Pancreas (tissue), 10 donors: ENCODE results near the gene MMS22L. TPM values are rescaled to one million over a fixed set of nuclear protein-coding genes. Genes with fewer than 3 reads are reported as not detected.

ENCODE experiments used
- ATAC-seq, 4 donors: fragments of 200-7000 bp; cut with Tn5 transposase; one replicate each; pipeline versions ENCODE4 v1.8.0 to v1.9.1; 2020; ENCODE audit warnings: mild to moderate bottlenecking in 4 of 4, moderate library complexity in 4 of 4
- DNase-seq, 6 donors: peaks; one replicate each; pipeline ENCODE4 v3.0.0-alpha.2; 2020
- FAIRE-seq: peaks from 2 replicates; lab custom pipeline; 2012; peaks lifted over from hg19 to GRCh38; lab: Jason Lieb, UNC
- H3K27ac ChIP-seq, 4 donors: fragments of 200-600 bp; sonication (generic); 1 replicate in 3 of 4; 2 replicates in 1 of 4; pipeline versions ENCODE4 v1.5.0 to v1.8.0; 2020
- H3K27me3 ChIP-seq, 4 donors: fragments of 200-600 bp; one replicate each; pipeline ENCODE4 v1.8.0; 2021
- H3K36me3 ChIP-seq, 3 donors: fragments of 200-600 bp; sonication (generic) in 1 of 3; one replicate each; pipeline versions ENCODE4 v1.5.0 to v1.8.0; 2020 to 2021
- H3K4me1 ChIP-seq, 3 donors: fragments of 200-600 bp; one replicate each; pipeline ENCODE4 v1.8.0; 2021
- H3K4me3 ChIP-seq, 4 donors: fragments of 200-600 bp; sonication (generic) in 2 of 4; one replicate each; pipeline versions ENCODE4 v1.5.0 to v1.8.0; 2020 to 2021
- H3K9me3 ChIP-seq, 4 donors: fragments of 200-600 bp; one replicate each; pipeline ENCODE4 v1.8.0; 2021
- WGBS, 2 donors: extraction: QIAGEN DNeasy Blood & Tissue Kit; methylation state at CpG; one replicate each; pipeline ENCODE4 v1.1.7; 2013; 5-methylcytosine and 5-hydroxymethylcytosine counted together
- intact Hi-C, 3 donors: fragments of 100-400 bp; cut with DNase I; formaldehyde crosslinking; loops; one replicate each; pipeline versions ENCODE4 v1.11.1 to v1.14.2; 2022
- polyA plus RNA-seq, 2 donors: library from polyadenylated mRNA; stranded (reverse); fragments of 200-250 nt; gene quantifications; one replicate each; pipeline ENCODE4 v1.2.3, GENCODE V29; 2013
- total RNA-seq, 6 donors: library from RNA; stranded (reverse); fragmentation: NEBNext Ultra II Directional in 4 of 6; extraction: Animal tissue kit (Norgen Biotek cat#: 25700) in 4 of 6; gene quantifications; one replicate each; pipeline versions ENCODE4 v1.2.1 to v1.2.4, GENCODE V29; 2021 to 2023
- TF ChIP-seq, protein P1 (sequence below), 4 donors: fragments of 200-600 bp; sonication (generic) in 3 of 4; IDR thresholded peaks; one replicate each; pipeline versions ENCODE4 v1.5.0 to v1.8.0; 2021; ENCODE audit warnings: antibody characterized with exemption in 4 of 4
- donor health status: healthy with polysubstance abuse.
- donor health status: DM: no; HTN: no; CAD: no; lungs with moderate emphysema.
- donor health status: DM: no; HTN: no; CAD: no.
- donor health status: control.
- donor health status: control.
- donor health status: Bipolar disorder and iron deficiency.
- donor health status: DM: yes; HTN: yes; CAD: no.
- donor health status: DM: no; HTN: no; CAD: no.
- donor health status: DM: no; HTN: no; CAD: no.
- donor health status: DM: yes; HTN: yes; CAD: no.

Gene MMS22L
- total and polyA plus RNA-seq, 8 donors: 0.84 to 5.0 (median 2.9) TPM

DNA sequence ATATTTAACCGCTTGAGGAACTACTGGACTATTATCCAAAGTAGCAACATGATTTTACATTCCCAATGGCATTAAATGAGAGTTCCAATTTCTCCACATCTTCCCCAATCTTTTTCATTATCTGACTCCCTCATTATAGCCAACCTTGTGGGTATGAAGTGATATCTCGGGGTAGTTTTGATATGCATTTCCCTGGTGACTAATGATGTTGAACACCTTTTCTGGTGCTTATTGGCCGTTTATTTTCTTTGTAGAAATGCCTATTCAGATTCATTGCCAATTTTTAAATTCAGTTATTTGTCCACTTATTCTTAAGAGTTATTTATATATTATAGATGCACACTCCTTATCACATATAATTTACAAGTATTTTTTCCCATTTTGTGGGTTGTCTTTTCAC is 129.0 kb downstream of the MMS22L start:
- H3K27ac ChIP-seq: no peak overlapping the region
- no peaks in the 10 kb centered on the region for H3K4me1 ChIP-seq
- ATAC-seq (no peak), DNase-seq (no peak), FAIRE-seq (no peak)
- TF ChIP-seq, protein P1, sequence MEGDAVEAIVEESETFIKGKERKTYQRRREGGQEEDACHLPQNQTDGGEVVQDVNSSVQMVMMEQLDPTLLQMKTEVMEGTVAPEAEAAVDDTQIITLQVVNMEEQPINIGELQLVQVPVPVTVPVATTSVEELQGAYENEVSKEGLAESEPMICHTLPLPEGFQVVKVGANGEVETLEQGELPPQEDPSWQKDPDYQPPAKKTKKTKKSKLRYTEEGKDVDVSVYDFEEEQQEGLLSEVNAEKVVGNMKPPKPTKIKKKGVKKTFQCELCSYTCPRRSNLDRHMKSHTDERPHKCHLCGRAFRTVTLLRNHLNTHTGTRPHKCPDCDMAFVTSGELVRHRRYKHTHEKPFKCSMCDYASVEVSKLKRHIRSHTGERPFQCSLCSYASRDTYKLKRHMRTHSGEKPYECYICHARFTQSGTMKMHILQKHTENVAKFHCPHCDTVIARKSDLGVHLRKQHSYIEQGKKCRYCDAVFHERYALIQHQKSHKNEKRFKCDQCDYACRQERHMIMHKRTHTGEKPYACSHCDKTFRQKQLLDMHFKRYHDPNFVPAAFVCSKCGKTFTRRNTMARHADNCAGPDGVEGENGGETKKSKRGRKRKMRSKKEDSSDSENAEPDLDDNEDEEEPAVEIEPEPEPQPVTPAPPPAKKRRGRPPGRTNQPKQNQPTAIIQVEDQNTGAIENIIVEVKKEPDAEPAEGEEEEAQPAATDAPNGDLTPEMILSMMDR (IDR thresholded peaks at IDR 0.05): no peak
- 88% methylated on average over 3 of the region's 3 CpGs for WGBS, 2 donors
- intact Hi-C loops: no loop called here
- no peaks in the 10 kb centered on the region for H3K36me3 ChIP-seq
- H3K4me3 ChIP-seq: no peak overlapping the region
- H3K27me3 ChIP-seq: no peaks in the 10 kb centered on the region
- H3K9me3 ChIP-seq: no peaks in the 10 kb centered on the region

DNA sequence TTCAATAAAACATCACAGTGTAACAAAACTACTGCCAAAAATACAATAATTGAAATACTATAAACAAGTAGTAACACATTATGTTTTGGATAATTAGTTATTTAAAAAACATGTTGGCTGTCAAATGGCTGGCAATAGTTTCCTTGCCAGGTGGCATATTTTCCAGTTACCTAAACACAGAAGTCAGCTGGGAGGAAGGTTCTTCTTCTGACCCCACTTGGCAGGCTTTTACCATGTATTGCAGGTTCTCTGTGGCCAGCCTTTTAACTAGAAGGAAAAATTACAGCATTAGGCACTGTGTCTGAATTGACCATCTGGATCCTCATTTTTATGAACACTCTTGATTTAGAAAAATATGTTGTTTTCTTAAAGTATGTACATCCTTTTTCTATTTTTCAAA is 131.4 kb downstream of the MMS22L start:
- FAIRE-seq: no peak
- Histone ChIP-seq H3K4me3 (no peak overlapping the region), H3K27me3 (no peaks in the 10 kb centered on the region), H3K9me3 (no peaks in the 10 kb centered on the region), H3K27ac (no peak overlapping the region), H3K36me3 (no peaks in the 10 kb centered on the region), H3K4me1 (no peaks in the 10 kb centered on the region)
- no peak for ATAC-seq
- DNase-seq: no peak
- intact Hi-C loops: no loop called here
- TF ChIP-seq, protein P1 (IDR thresholded peaks at IDR 0.05): no peak

DNA sequence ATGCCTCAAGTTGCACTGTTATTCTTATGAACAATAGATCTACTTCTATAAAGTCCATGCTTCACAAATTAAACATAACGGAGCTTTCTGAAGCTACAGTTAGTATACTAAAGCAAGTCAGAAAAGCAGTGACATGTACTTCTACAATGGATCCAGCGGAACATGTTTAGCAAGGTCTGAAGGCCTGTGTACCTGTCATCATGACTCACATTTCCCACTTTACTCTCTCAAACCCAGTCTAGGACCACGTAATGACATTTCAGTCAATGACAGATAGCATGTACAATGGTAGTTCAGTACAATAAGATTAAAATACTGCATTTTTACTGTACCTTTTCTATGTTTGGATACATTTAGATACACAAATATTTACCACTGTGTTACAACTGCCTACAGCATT is 132.1 kb downstream of the MMS22L start:
- FAIRE-seq (no peak), ATAC-seq (no peak), DNase-seq (no peak)
- H3K27ac ChIP-seq: no peak overlapping the region
- H3K9me3 ChIP-seq: no peaks in the 10 kb centered on the region
- 94 to 98% methylated on average over 3 of the region's 3 CpGs for WGBS, 2 donors
- no peaks in the 10 kb centered on the region for H3K4me1 ChIP-seq
- TF ChIP-seq, protein P1 (IDR thresholded peaks at IDR 0.05): no peak
- no peaks in the 10 kb centered on the region for H3K36me3 ChIP-seq
- no peaks in the 10 kb centered on the region for H3K27me3 ChIP-seq
- no peak overlapping the region for H3K4me3 ChIP-seq
- intact Hi-C loops: no loop called here

DNA sequence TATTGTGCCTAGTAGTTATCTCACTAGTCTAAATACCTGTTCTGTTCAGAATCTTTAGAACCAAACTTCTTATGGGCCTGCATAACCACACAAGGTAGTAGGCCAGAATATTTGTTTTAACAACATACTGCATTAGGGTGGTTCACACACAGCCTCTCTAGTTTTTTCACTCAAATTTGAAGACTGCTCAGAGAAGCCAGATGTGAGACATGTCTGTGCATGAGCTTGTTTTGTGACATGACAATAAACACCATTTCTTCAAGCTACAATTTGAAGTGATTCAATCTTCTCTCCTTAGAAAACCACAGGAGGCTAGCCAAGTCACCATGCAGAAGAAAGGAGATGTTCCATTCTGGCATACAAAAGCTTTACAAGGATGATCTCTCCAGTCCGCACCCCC is 135.6 kb downstream of the MMS22L start:
- FAIRE-seq: no peak
- WGBS, 2 donors: 93 to 94% methylated on average over 1 of the region's 1 CpG
- no peaks in the 10 kb centered on the region for H3K9me3 ChIP-seq
- no peaks in the 10 kb centered on the region for H3K36me3 ChIP-seq
- no peaks in the 10 kb centered on the region for H3K27me3 ChIP-seq
- TF ChIP-seq, protein P1 (IDR thresholded peaks at IDR 0.05): no peak
- H3K27ac ChIP-seq: no peak overlapping the region
- no peak overlapping the region for H3K4me3 ChIP-seq
- no peak for ATAC-seq
- DNase-seq: no peak
- intact Hi-C loops: no loop called here
- no peaks in the 10 kb centered on the region for H3K4me1 ChIP-seq

DNA sequence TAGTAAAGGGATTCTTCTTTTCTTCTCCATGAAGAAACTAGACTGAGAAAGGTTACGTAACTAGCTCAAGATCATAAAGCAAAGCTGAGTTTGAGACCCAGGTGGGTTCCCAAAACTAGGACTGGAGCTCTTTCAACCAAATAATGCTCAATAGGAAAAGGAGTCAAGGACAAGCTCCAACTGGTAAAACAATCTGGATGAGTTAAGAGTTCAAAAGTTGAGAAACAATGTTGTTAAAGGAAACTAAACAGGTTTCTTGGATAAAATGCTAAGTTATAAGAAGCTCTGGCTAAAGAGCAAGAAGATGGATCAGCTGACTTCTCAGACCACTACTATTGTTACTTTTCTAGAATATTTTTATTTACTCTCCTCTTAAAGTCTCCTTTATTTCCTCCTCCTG is 137.3 kb downstream of the MMS22L start:
- Histone ChIP-seq H3K27me3 (no peaks in the 10 kb centered on the region), H3K9me3 (no peaks in the 10 kb centered on the region), H3K4me1 (no peaks in the 10 kb centered on the region), H3K36me3 (no peaks in the 10 kb centered on the region), H3K4me3 (no peak overlapping the region), H3K27ac (no peak overlapping the region)
- FAIRE-seq (no peak), DNase-seq (no peak), ATAC-seq (no peak)
- WGBS, 2 donors: 96 to 97% methylated on average over 1 of the region's 1 CpG
- TF ChIP-seq, protein P1 (IDR thresholded peaks at IDR 0.05): no peak
- intact Hi-C loops: no loop called here
